ENCODE data around the gene RCCD1. TPM values are rescaled to one million over a fixed set of nuclear protein-coding genes. Genes with fewer than 3 reads are reported as not detected.
"Not testable (repeated sequence)": the region's sequence is repeated elsewhere in the genome, so short reads cannot be mapped to it uniquely, and the experiment has no call there.

Gene RCCD1
- total RNA-seq, 1 experiment from 2014 or later: 26.1 TPM

DNA sequence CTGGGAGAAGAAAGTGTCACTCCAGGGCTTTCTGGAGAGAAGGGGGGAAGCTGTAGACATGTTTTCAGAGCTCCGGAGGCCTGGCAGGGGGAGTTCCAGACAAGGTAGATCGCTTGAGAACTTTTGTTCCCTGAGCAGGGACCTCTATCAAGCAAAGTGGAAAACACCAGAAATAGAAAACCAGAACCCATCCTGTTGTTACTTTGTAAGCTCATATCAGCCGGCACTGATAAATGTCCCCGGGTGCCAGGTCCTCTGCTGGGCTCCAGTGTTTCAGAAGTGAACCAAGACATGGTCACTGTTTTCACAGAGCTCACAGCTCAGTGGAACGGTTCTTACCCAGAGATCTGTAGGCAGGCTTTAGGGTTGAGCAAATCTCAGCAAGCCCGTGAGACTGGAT is 35.8 kb upstream of the RCCD1 start:
- TF ChIP-seq, protein P1, sequence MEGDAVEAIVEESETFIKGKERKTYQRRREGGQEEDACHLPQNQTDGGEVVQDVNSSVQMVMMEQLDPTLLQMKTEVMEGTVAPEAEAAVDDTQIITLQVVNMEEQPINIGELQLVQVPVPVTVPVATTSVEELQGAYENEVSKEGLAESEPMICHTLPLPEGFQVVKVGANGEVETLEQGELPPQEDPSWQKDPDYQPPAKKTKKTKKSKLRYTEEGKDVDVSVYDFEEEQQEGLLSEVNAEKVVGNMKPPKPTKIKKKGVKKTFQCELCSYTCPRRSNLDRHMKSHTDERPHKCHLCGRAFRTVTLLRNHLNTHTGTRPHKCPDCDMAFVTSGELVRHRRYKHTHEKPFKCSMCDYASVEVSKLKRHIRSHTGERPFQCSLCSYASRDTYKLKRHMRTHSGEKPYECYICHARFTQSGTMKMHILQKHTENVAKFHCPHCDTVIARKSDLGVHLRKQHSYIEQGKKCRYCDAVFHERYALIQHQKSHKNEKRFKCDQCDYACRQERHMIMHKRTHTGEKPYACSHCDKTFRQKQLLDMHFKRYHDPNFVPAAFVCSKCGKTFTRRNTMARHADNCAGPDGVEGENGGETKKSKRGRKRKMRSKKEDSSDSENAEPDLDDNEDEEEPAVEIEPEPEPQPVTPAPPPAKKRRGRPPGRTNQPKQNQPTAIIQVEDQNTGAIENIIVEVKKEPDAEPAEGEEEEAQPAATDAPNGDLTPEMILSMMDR (IDR thresholded peaks at IDR 0.05; ENCODE audit: insufficient read depth in 1 of 2, low read depth in 1 of 2, low read length in 1 of 2, severe bottlenecking in 1 of 2, unreplicated experiment in 1 of 2): no peak
- no peak for DNase-seq
- Mint-ChIP-seq H3K4me1 (ENCODE audit: low read depth, unreplicated experiment) (no peaks in the 10 kb centered on the region), H3K27me3 (ENCODE audit: insufficient read depth, unreplicated experiment) (no peaks in the 10 kb centered on the region), H3K9me3 (ENCODE audit: unreplicated experiment) (no peaks in the 10 kb centered on the region), H3K4me3 (ENCODE audit: unreplicated experiment) (no peak overlapping the region), H3K27ac (ENCODE audit: unreplicated experiment) (no peak overlapping the region), H3K36me3 (ENCODE audit: insufficient read depth, unreplicated experiment) (peaks cover 25% of the 10 kb centered on the region)
- Histone ChIP-seq H3K4me1 (no peaks in the 10 kb centered on the region), H3K4me3 (ENCODE audit: low read depth, low read length) (no peak overlapping the region), H3K27me3 (replicated peaks; ENCODE audit: control insufficient read depth, insufficient read depth, low read length) (no peaks in the 10 kb centered on the region), H3K36me3 (ENCODE audit: control insufficient read depth, insufficient read depth, low read length) (no peaks in the 10 kb centered on the region), H3K9me3 (no peaks in the 10 kb centered on the region)
- CTCF ChIA-PET: no interaction called here
- intact Hi-C loops (cut with micrococcal nuclease; ENCODE audit: unreplicated experiment): no loop called here
- POLR2A ChIA-PET: no interaction called here
- no TSS peak for BruUV-seq (replicated peaks)

DNA sequence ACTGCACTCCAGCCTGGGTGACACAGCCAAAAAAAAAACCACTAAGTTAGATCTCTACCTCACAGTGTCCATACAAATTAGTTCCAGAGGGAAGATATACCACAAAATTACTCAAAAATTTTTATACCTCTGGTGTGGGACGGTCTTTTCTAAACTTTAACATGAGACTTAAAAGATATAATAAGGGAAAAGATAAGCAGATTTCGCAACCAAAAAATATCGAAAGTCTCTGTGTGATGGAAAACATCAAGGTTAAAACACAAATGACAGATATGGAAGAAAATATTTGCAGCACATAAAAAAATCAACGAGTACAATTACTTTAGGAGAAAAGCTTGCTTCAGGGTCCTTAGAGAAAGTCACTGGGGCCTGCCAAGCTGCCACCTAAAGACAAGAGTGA is 32.8 kb upstream of the RCCD1 start:
- TF ChIP-seq, protein P1 (IDR thresholded peaks at IDR 0.05; ENCODE audit: insufficient read depth in 1 of 2, low read depth in 1 of 2, low read length in 1 of 2, severe bottlenecking in 1 of 2, unreplicated experiment in 1 of 2): no peak
- no peak overlapping the region for H3K4me3 Mint-ChIP-seq (ENCODE audit: unreplicated experiment)

DNA sequence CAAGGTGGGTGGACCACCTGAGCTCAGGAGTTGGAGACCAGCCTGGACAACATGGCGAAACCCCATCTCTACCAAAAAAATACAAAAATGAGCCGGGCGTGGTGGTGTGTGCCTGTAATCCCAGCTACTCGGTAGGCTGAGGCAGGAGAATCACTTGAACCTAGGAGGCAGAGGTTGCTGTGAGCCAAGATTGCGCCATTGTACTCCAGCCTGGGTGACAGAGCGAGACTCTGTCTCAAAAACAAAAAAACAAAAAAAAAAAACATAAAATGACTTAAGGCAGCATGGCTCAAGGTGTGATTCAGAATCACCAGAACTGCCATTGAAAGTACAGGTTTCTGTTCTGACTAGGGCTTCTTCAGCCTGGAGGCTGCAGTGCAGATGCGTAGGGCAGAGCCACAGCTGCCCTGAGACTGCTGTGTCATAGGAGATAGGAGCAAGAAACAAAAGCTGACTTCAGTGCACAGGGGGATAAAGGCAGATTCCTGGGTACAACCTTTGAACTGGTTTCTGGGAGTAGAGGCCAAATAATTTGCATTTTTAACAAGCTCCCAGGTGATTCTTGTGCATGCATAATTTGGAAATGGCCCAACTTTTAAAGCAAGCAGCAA is 31.9 kb upstream of the RCCD1 start:
- POLR2A ChIA-PET; H3K4me1 ChIP-seq; H3K27ac Mint-ChIP-seq (ENCODE audit: unreplicated experiment); H3K9me3 ChIP-seq; DNase-seq; H3K27me3 Mint-ChIP-seq (ENCODE audit: insufficient read depth, unreplicated experiment); H3K4me1 Mint-ChIP-seq (ENCODE audit: low read depth, unreplicated experiment); H3K36me3 Mint-ChIP-seq (ENCODE audit: insufficient read depth, unreplicated experiment); H3K4me3 Mint-ChIP-seq (ENCODE audit: unreplicated experiment); H3K27me3 ChIP-seq (replicated peaks; ENCODE audit: control insufficient read depth, insufficient read depth, low read length); H3K36me3 ChIP-seq (ENCODE audit: control insufficient read depth, insufficient read depth, low read length); H3K9me3 Mint-ChIP-seq (ENCODE audit: unreplicated experiment); H3K4me3 ChIP-seq (ENCODE audit: low read depth, low read length); BruUV-seq (replicated peaks); intact Hi-C loops (cut with micrococcal nuclease; ENCODE audit: unreplicated experiment): not testable (repeated sequence)
- CTCF ChIA-PET: interaction anchor here (1.1 to 2.5 kb wide), 3 partner anchors 9 to 12 kb away, joined by 3 to 10 read pairs (median 8); partner anchors contain the start of genes HDDC3 and UNC45A

More for the DNA sequence above, 32.8 kb upstream of the RCCD1 start:
- no peak overlapping the region for H3K4me3 ChIP-seq (ENCODE audit: low read depth, low read length)
- no peaks in the 10 kb centered on the region for H3K9me3 ChIP-seq
- Mint-ChIP-seq H3K27ac (ENCODE audit: unreplicated experiment) (no peak overlapping the region), H3K36me3 (ENCODE audit: insufficient read depth, unreplicated experiment) (peaks cover 18% of the 10 kb centered on the region), H3K9me3 (ENCODE audit: unreplicated experiment) (no peaks in the 10 kb centered on the region), H3K4me1 (ENCODE audit: low read depth, unreplicated experiment) (no peaks in the 10 kb centered on the region), H3K27me3 (ENCODE audit: insufficient read depth, unreplicated experiment) (no peaks in the 10 kb centered on the region)
- no peaks in the 10 kb centered on the region for H3K36me3 ChIP-seq (ENCODE audit: control insufficient read depth, insufficient read depth, low read length)
- intact Hi-C loops (cut with micrococcal nuclease; ENCODE audit: unreplicated experiment): no loop called here
- ChIA-PET CTCF (interaction anchor here (1.7 to 2.5 kb wide), 2 partner anchors 10 to 13 kb away, joined by 8 to 10 read pairs; partner anchors contain the start of genes HDDC3 and UNC45A), POLR2A (no interaction called here)
- no peaks in the 10 kb centered on the region for H3K4me1 ChIP-seq
- DNase-seq: no peak
- no peaks in the 10 kb centered on the region for H3K27me3 ChIP-seq (replicated peaks; ENCODE audit: control insufficient read depth, insufficient read depth, low read length)
- BruUV-seq (replicated peaks): no TSS peak

Measured in Caco-2 (cell line).